K562 (cell line): Measurements from ENCODE around the gene KLKB1. TPM values are rescaled to one million over a fixed set of nuclear protein-coding genes. Genes with fewer than 3 reads are reported as not detected.

Experiments used
- ATAC-seq: fragments of 200-7000 bp; cut with Tn5 transposase; 3 replicates; pipeline ENCODE4 v1.9.1; 2020; ENCODE audit warnings: moderate library complexity
- BruUV-seq: library from RNA; stranded (reverse); fragments of 400-500 nt; replicated peaks from 2 replicates; lab custom pipeline; 2021; lab: Mats Ljungman, UMichigan
- CTCF ChIA-PET: fragments of 300-600 bp; formaldehyde crosslinking; extraction: SDS; loops from one replicate; lab custom pipeline; 2021; ENCODE audit warnings: low intra/inter-chr PET ratio; lab: Yijun Ruan, JAX
- POLR2A ChIA-PET: fragments of 300-600, 350-650 bp; sonication (Branson Sonifier 250); formaldehyde crosslinking; extraction: SDS; loops from one replicate; lab custom pipeline; 2021; ENCODE audit warnings: antibody characterized with exemption, inconsistent platforms; lab: Yijun Ruan, JAX
- DNase-seq, 4 experiments: peaks; one replicate each; pipeline versions ENCODE4 v3.0.0 to v3.0.0-alpha.2; 2011 to 2018; ENCODE audit warnings: low spot score in 3 of 4, mixed read lengths in 3 of 4; ENCODE audit errors: extremely low read depth in 1 of 4
- FAIRE-seq: peaks from 2 replicates; lab custom pipeline; 2011; peaks lifted over from hg19 to GRCh38; lab: Jason Lieb, UNC
- H2AFZ ChIP-seq: 2 replicates; pipeline ENCODE4 v1.6.0; 2011; ENCODE audit warnings: low read depth, low read length, control low read depth, inconsistent platforms
- H3K27ac ChIP-seq: fragments of 200-600 bp; 3 replicates; pipeline ENCODE4 v1.8.0; 2011; ENCODE audit warnings: low read depth, mild to moderate bottlenecking, control low read depth, inconsistent platforms, low read length, moderate library complexity, mixed read lengths; ENCODE audit errors: extremely low read depth
- H3K27me3 ChIP-seq, 2 experiments: fragments of 300-600 bp in 1 of 2; 2 replicates in 1 of 2; 3 replicates in 1 of 2; pipeline versions ENCODE4 v1.6.0 to v1.8.0; 2011; ENCODE audit warnings: inconsistent platforms in 2 of 2, low read length in 2 of 2, mild to moderate bottlenecking in 1 of 2, mixed read lengths in 1 of 2, moderate library complexity in 1 of 2; ENCODE audit not compliant: control insufficient read depth in 2 of 2, insufficient read depth in 2 of 2
- H3K36me3 ChIP-seq: fragments of 300-600 bp; 3 replicates; pipeline ENCODE4 v1.8.0; 2011; ENCODE audit warnings: mild to moderate bottlenecking, low read length, inconsistent platforms; ENCODE audit not compliant: control insufficient read depth, insufficient read depth
- H3K4me1 ChIP-seq, 2 experiments: fragments of 200-600 bp in 1 of 2; replicated peaks in 1 of 2; 2 replicates in 1 of 2; 3 replicates in 1 of 2; pipeline versions ENCODE4 v1.5.1 to v1.8.0; 2011; ENCODE audit warnings: inconsistent platforms in 2 of 2, low read length in 2 of 2, mild to moderate bottlenecking in 1 of 2, mixed read lengths in 1 of 2, moderate library complexity in 1 of 2; ENCODE audit not compliant: control insufficient read depth in 2 of 2, insufficient read depth in 2 of 2
- H3K4me2 ChIP-seq: 2 replicates; pipeline ENCODE4 v1.6.1; 2011; ENCODE audit warnings: low read length, control low read depth, inconsistent platforms, mixed read lengths; ENCODE audit not compliant: insufficient read depth
- H3K4me3 ChIP-seq: fragments of 200-600 bp; sonication (generic), shearing (Covaris generic); 2 replicates; pipeline ENCODE4 v1.5.1; 2016; ENCODE audit warnings: control low read depth, inconsistent platforms
- H3K79me2 ChIP-seq: fragments of 200-600 bp; 3 replicates; pipeline ENCODE4 v1.8.0; 2011; ENCODE audit warnings: low read length, inconsistent platforms; ENCODE audit not compliant: control insufficient read depth, insufficient read depth
- H3K9ac ChIP-seq, 2 experiments: 2 replicates each; pipeline versions ENCODE4 v1.6.0 to v1.6.1; 2011; ENCODE audit warnings: low read depth in 2 of 2, low read length in 2 of 2, control low read depth in 1 of 2, inconsistent platforms in 1 of 2, mild to moderate bottlenecking in 1 of 2, mixed read lengths in 1 of 2; ENCODE audit not compliant: insufficient read depth in 1 of 2
- H3K9me1 ChIP-seq: one replicate; pipeline ENCODE4 v1.6.0; 2011; ENCODE audit warnings: inconsistent platforms, mild to moderate bottlenecking, low read length, moderate library complexity; ENCODE audit not compliant: control insufficient read depth, insufficient read depth
- H3K9me3 ChIP-seq: replicated peaks from 2 replicates; pipeline ENCODE4 v1.5.1; 2011; ENCODE audit warnings: low read depth, low read length, inconsistent platforms; ENCODE audit not compliant: control insufficient read depth, insufficient read depth
- H4K20me1 ChIP-seq: replicated peaks from 2 replicates; pipeline ENCODE4 v1.6.1; 2011; ENCODE audit warnings: low read length, inconsistent platforms, mixed read lengths; ENCODE audit not compliant: control insufficient read depth, insufficient read depth
- ARID1B ChIP-seq: fragments of 450-650 bp; IDR thresholded peaks from 2 replicates; pipeline ENCODE4 v1.6.1; 2016; ENCODE audit warnings: antibody characterized with exemption, mild to moderate bottlenecking, inconsistent platforms
- ARID2 ChIP-seq: fragments of 450-650 bp; IDR thresholded peaks from 2 replicates; pipeline ENCODE4 v1.6.1; 2017; ENCODE audit warnings: antibody characterized with exemption, mild to moderate bottlenecking
- ARNT ChIP-seq, 2 experiments: fragments of 450-650 bp; IDR thresholded peaks; 2 replicates each; pipeline ENCODE4 v1.6.1; 2016; ENCODE audit warnings: mild to moderate bottlenecking in 1 of 2
- EHMT2 ChIP-seq: fragments of 450-650 bp; IDR thresholded peaks from 2 replicates; pipeline ENCODE4 v1.6.1; 2018; ENCODE audit warnings: antibody characterized with exemption
- EP300 ChIP-seq: IDR thresholded peaks from 2 replicates; pipeline ENCODE4 v1.6.1; 2012; ENCODE audit warnings: low read length, improper control_type of control experiment
- KDM1A ChIP-seq, 2 experiments: fragments of 450-650 bp; IDR thresholded peaks; 2 replicates each; pipeline ENCODE4 v1.6.1; 2016; ENCODE audit warnings: mild to moderate bottlenecking in 2 of 2
- NFIX ChIP-seq: fragments of 250-450 bp; sonication (Bioruptor Pico); IDR thresholded peaks from 2 replicates; pipeline ENCODE4 v1.4.0; 2020; ENCODE audit warnings: low read depth, mild to moderate bottlenecking, moderate library complexity
- PHF20 ChIP-seq: fragments of 450-650 bp; IDR thresholded peaks from 2 replicates; pipeline ENCODE4 v1.6.1; 2018; ENCODE audit not compliant: partially characterized antibody
- RNF219 ChIP-seq: fragments of 250-450 bp; sonication (Bioruptor Pico); IDR thresholded peaks from 2 replicates; pipeline ENCODE4 v1.5.0; 2022; ENCODE audit warnings: mild to moderate bottlenecking
- SIN3B ChIP-seq: fragments of 450-650 bp; IDR thresholded peaks from 2 replicates; pipeline ENCODE4 v1.6.1; 2017; ENCODE audit warnings: low read depth, mild to moderate bottlenecking, moderate library complexity
- TCF15 ChIP-seq: fragments of 250-450 bp; sonication (Bioruptor Pico); IDR thresholded peaks from 2 replicates; pipeline ENCODE4 v1.8.0; 2022; ENCODE audit warnings: moderate library complexity, mild to moderate bottlenecking, inconsistent platforms
- ZBED1 ChIP-seq: IDR thresholded peaks from 2 replicates; pipeline ENCODE4 v1.6.1; 2014
- ZNF384 ChIP-seq: IDR thresholded peaks from 2 replicates; pipeline ENCODE4 v1.6.1; 2012; ENCODE audit warnings: low read depth, low read length, improper control_type of control experiment
- WGBS: fragments of 100-300 bp; shearing (Covaris generic); methylation state at CpG from one replicate; pipeline ENCODE4 v1.1.6; 2016; ENCODE audit warnings: low coverage, mixed read lengths; ENCODE audit not compliant: insufficient coverage; ENCODE audit errors: missing lambda C conversion rate; 5-methylcytosine and 5-hydroxymethylcytosine counted together
- in situ Hi-C: fragments of 300-500 bp; cut with MboI; formaldehyde crosslinking; loops from 4 replicates; pipeline ENCODE4 v1.15.0; 2018; ENCODE audit warnings: inconsistent platforms, mixed read lengths
- intact Hi-C: fragments of 100-400 bp; cut with micrococcal nuclease; formaldehyde crosslinking; loops from 2 replicates; pipeline ENCODE4 v1.14.2; 2022
- polyA plus RNA-seq, 8 experiments: library from polyadenylated mRNA; depleted of rRNA in 4 of 8; stranded (reverse) in 5 of 8; unstranded in 3 of 8; fragments of >200 nt; fragmentation: Nextera tagmentation in 2 of 8; fragmentation: Illumina TruSeq in 1 of 8; extraction: Ambion mirVana in 2 of 8; extraction: Trizol in 1 of 8; gene quantifications; 2 replicates each; pipeline versions ENCODE4 v1.2.1 to v1.2.3, GENCODE V29; 2011 to 2014; ENCODE audit warnings: inconsistent platforms in 1 of 8, missing spikeins in 1 of 8
- total RNA-seq, 7 experiments: library from RNA; depleted of rRNA in 6 of 7; stranded (reverse); fragments of >200 nt in 6 of 7; fragmentation: Illumina TruSeq in 2 of 7; extraction: Trizol in 2 of 7; gene quantifications; 2 replicates each; pipeline versions ENCODE4 v1.2.1 to v1.2.3, GENCODE V29; 2011 to 2021; ENCODE audit warnings: low replicate concordance in 1 of 7

The KLKB1 gene
- total and polyA plus RNA-seq, 9 of the 15 experiments (the other 6 are each of a cell fraction or from before 2014, with no cell fraction given), result 0.27 TPM; not detected in 8

GRCh38 chr4:186202490-186203140 is 24.7 kb upstream of the KLKB1 start:
- peak; percentile 15 for TF ChIP-seq PHF20
- no peak for TF ChIP-seq NFIX (CRISPR knock-in tag)
- peak in 1 of 2 experiments; percentile 92; a peak in 1 of 4 replicates for TF ChIP-seq KDM1A (IDR thresholded peaks at IDR 0.05)
- TF ChIP-seq ARID2, result peak; percentile 29; the same call in 1 of the 2 replicates
- TF ChIP-seq, all 486 proteins: peak for 3
- in situ Hi-C loops (no loop called here), intact Hi-C loops (no loop called here)
- ChIA-PET POLR2A (no interaction called here), CTCF (no interaction called here)
- no peak for FAIRE-seq
- H4K20me1 ChIP-seq, result no peaks in the 10 kb centered on the region
- H3K9me1 ChIP-seq, result no peaks in the 10 kb centered on the region
- no peak overlapping the region for H3K9ac ChIP-seq
- H3K4me2 ChIP-seq, result peak overlapping the region; percentile 61; the same call in 1 of the 2 replicates
- no peak overlapping the region for H2AFZ ChIP-seq
- no peak for ATAC-seq
- no peak overlapping the region for H3K4me3 ChIP-seq
- H3K36me3 ChIP-seq, result no peaks in the 10 kb centered on the region
- no peaks in the 10 kb centered on the region for H3K79me2 ChIP-seq
- H3K4me1 ChIP-seq, result peaks cover 0 to 7% of the 10 kb centered on the region in 2 experiments; a peak in 3 of 5 replicates
- 61% methylated on average over 8 of the region's 8 CpGs for WGBS
- no peaks in the 10 kb centered on the region for H3K27me3 ChIP-seq
- no TSS peak for BruUV-seq
- DNase-seq, result no peak
- H3K27ac ChIP-seq, result no peak overlapping the region
- H3K9me3 ChIP-seq, result no peaks in the 10 kb centered on the region

- Histone ChIP-seq H3K9me1 (no peaks in the 10 kb centered on the region), H3K27ac (peak overlapping the region; percentile 68; the same call in 2 of the 3 replicates), H3K9me3 (no peaks in the 10 kb centered on the region), H3K79me2 (no peaks in the 10 kb centered on the region), H3K9ac (peak overlapping the region in 1 of 2 experiments; percentile 10; a peak in 2 of 4 replicates), H3K36me3 (no peaks in the 10 kb centered on the region), H3K4me2 (peak overlapping the region; percentile 61), H4K20me1 (no peaks in the 10 kb centered on the region), H3K4me1 (peaks cover 0 to 7% of the 10 kb centered on the region in 2 experiments; a peak in 3 of 5 replicates), H2AFZ (peak overlapping the region; percentile 83), H3K4me3 (no peak overlapping the region), H3K27me3 (no peaks in the 10 kb centered on the region)
- ChIA-PET POLR2A (interaction anchor here (0.6 to 1.2 kb wide), 3 partner anchors 12 to 1672 kb away, joined by 3 read pairs; partner anchors contain the start of gene CYP4V2), CTCF (interaction anchor here (0.6 kb wide), 1 partner anchor 94 kb away, joined by 3 read pairs; no protein-coding TSS in a partner anchor)
- in situ Hi-C loops (no loop called here), intact Hi-C loops (no loop called here)
- peak; percentile 55 for FAIRE-seq
- DNase-seq, result peak; percentile 38 to 65 (median 47)
- ATAC-seq, result peak; percentile 84
- WGBS, result 7% methylated on average over 12 of the region's 12 CpGs
- no TSS peak for BruUV-seq
- TF ChIP-seq SIN3B, result no peak
- TF ChIP-seq EHMT2, result no peak
- TF ChIP-seq ZBED1, result no peak
- no peak for TF ChIP-seq RNF219 (CRISPR knock-in tag)
- no peak for TF ChIP-seq TCF15 (CRISPR knock-in tag)
- no peak for TF ChIP-seq ZNF384
- TF ChIP-seq ARNT (IDR thresholded peaks at IDR 0.05), result no peak
- TF ChIP-seq EP300, result peak; percentile 33; the same call in 1 of the 2 replicates
- peak; percentile 58 for TF ChIP-seq ARID1B
Observed at GRCh38 chr4:186203406-186203805, 23.9 kb upstream of the KLKB1 start.
